Aorta (tissue), 5 donors: ENCODE results near the gene FZD7. TPM values are rescaled to one million over a fixed set of nuclear protein-coding genes. Genes with fewer than 3 reads are reported as not detected.

Source experiments
- ATAC-seq: fragments of 200-7000 bp; cut with Tn5 transposase; one replicate; pipeline ENCODE4 v1.9.1; 2022; ENCODE audit warnings: moderate library complexity; ENCODE audit not compliant: low FRiP score
- DNase-seq, 2 donors: peaks; one replicate each; pipeline ENCODE4 v3.0.0-alpha.2; 2020
- H3K27ac ChIP-seq, 2 donors: one replicate each; pipeline ENCODE4 v1.5.1; 2013; ENCODE audit warnings: low read length in 2 of 2, mild to moderate bottlenecking in 2 of 2, moderate library complexity in 2 of 2, control low read depth in 1 of 2, inconsistent platforms in 1 of 2, low read depth in 1 of 2
- H3K27me3 ChIP-seq, 2 donors: one replicate each; pipeline ENCODE4 v1.6.1; 2013; ENCODE audit warnings: control low read depth in 1 of 2, low read length in 1 of 2, mild to moderate bottlenecking in 1 of 2, moderate library complexity in 1 of 2; ENCODE audit not compliant: insufficient read depth in 2 of 2, control insufficient read depth in 1 of 2
- H3K36me3 ChIP-seq, 2 donors: one replicate each; pipeline ENCODE4 v1.6.1; 2013; ENCODE audit warnings: control low read depth in 1 of 2, low read length in 1 of 2, mild to moderate bottlenecking in 1 of 2; ENCODE audit not compliant: insufficient read depth in 2 of 2, control insufficient read depth in 1 of 2
- H3K4me1 ChIP-seq, 2 donors: one replicate each; pipeline ENCODE4 v1.6.1; 2013; ENCODE audit warnings: low read length in 2 of 2, control low read depth in 1 of 2, mild to moderate bottlenecking in 1 of 2, moderate library complexity in 1 of 2; ENCODE audit not compliant: insufficient read depth in 2 of 2, control insufficient read depth in 1 of 2
- H3K4me3 ChIP-seq, 2 donors: one replicate each; pipeline ENCODE4 v1.5.1; 2013; ENCODE audit warnings: low read length in 2 of 2, control low read depth in 1 of 2, mild to moderate bottlenecking in 1 of 2
- H3K9me3 ChIP-seq: one replicate; pipeline ENCODE4 v1.6.1; 2013; ENCODE audit warnings: mild to moderate bottlenecking, low read length; ENCODE audit not compliant: control insufficient read depth
- WGBS, 2 donors: extraction: QIAGEN DNeasy Blood & Tissue Kit; methylation state at CpG; one replicate each; pipeline ENCODE4 v1.1.7; 2013; 5-methylcytosine and 5-hydroxymethylcytosine counted together
- intact Hi-C, 2 donors: fragments of 100-400 bp; cut with DNase I; formaldehyde crosslinking; loops; one replicate each; pipeline versions ENCODE4 v1.14.2 to v1.15.0; 2022
- polyA plus RNA-seq, 2 donors: library from polyadenylated mRNA; stranded (reverse); fragments of 200-250 nt; gene quantifications; one replicate each; pipeline ENCODE4 v1.2.3, GENCODE V29; 2013
- total RNA-seq, 2 donors: library from RNA; stranded (reverse); fragmentation: NEBNext Ultra II Directional; extraction: Animal tissue kit (Norgen Biotek cat#: 25700); gene quantifications; one replicate each; pipeline ENCODE4 v1.2.1, GENCODE V29; 2021
- donor health status: healthy with polysubstance abuse.
- donor health status: Bipolar disorder and iron deficiency.
- donor health status: DM: no; HTN: no; CAD: no.
- donor health status: DM: no; HTN: no; CAD: no.
- donor health status: DM: yes; HTN: yes; CAD: no.

FZD7 gene
- total and polyA plus RNA-seq, 4 donors = 4.4 to 24.3 (median 11.9) TPM

GRCh38 chr2:202049840-202050239 is 16.2 kb downstream of the FZD7 start:
- Histone ChIP-seq H3K27me3 (no peaks in the 10 kb centered on the region), H3K4me3 (no peak overlapping the region), H3K9me3 (no peaks in the 10 kb centered on the region), H3K4me1 (no peaks in the 10 kb centered on the region), H3K36me3 (no peaks in the 10 kb centered on the region), H3K27ac (no peak overlapping the region)
- ATAC-seq (no peak), DNase-seq (no peak)
- intact Hi-C loops = no loop called here
- 96 to 97% methylated on average over 1 of the region's 1 CpG for WGBS, 2 donors

GRCh38 chr2:202050652-202051051 is 17.0 kb downstream of the FZD7 start:
- H3K9me3 ChIP-seq = no peaks in the 10 kb centered on the region
- no peak overlapping the region for H3K4me3 ChIP-seq
- ATAC-seq = no peak
- H3K36me3 ChIP-seq = no peaks in the 10 kb centered on the region
- H3K27ac ChIP-seq = no peak overlapping the region
- no peak for DNase-seq
- no peaks in the 10 kb centered on the region for H3K27me3 ChIP-seq
- H3K4me1 ChIP-seq = no peaks in the 10 kb centered on the region
- intact Hi-C loops = no loop called here

- DNase-seq (no peak), ATAC-seq (peak; percentile 64)
Measured at GRCh38 chr2:202051499-202052161, 18.0 kb downstream of the FZD7 start.

GRCh38 chr2:202052235-202052634 is 18.6 kb downstream of the FZD7 start:
- Histone ChIP-seq H3K27me3 (no peaks in the 10 kb centered on the region), H3K36me3 (no peaks in the 10 kb centered on the region), H3K27ac (no peak overlapping the region), H3K4me1 (no peaks in the 10 kb centered on the region), H3K9me3 (no peaks in the 10 kb centered on the region), H3K4me3 (no peak overlapping the region)
- WGBS, 2 donors = 91 to 94% methylated on average over 1 of the region's 1 CpG
- no peak for ATAC-seq
- no peak for DNase-seq
- intact Hi-C loops = no loop called here

More at GRCh38 chr2:202051499-202052161, 18.0 kb downstream of the FZD7 start:
- H3K9me3 ChIP-seq = no peaks in the 10 kb centered on the region
- no peaks in the 10 kb centered on the region for H3K36me3 ChIP-seq
- intact Hi-C loops = no loop called here
- WGBS, 2 donors = 14% methylated on average over 8 of the region's 8 CpGs
- peak overlapping the region in 1 of 2 donors; percentile 46 for H3K27ac ChIP-seq
- no peaks in the 10 kb centered on the region for H3K4me1 ChIP-seq
- no peak overlapping the region for H3K4me3 ChIP-seq
- no peaks in the 10 kb centered on the region for H3K27me3 ChIP-seq

GRCh38 chr2:202054679-202055078 is 21.0 kb downstream of the FZD7 start:
- intact Hi-C loops = no loop called here
- no peak overlapping the region for H3K27ac ChIP-seq
- no peaks in the 10 kb centered on the region for H3K9me3 ChIP-seq
- H3K4me3 ChIP-seq = no peak overlapping the region
- H3K27me3 ChIP-seq = no peaks in the 10 kb centered on the region
- ATAC-seq (no peak), DNase-seq (no peak)
- 76 to 84% methylated on average over 3 of the region's 3 CpGs for WGBS, 2 donors
- H3K36me3 ChIP-seq = no peaks in the 10 kb centered on the region
- H3K4me1 ChIP-seq = no peaks in the 10 kb centered on the region

GRCh38 chr2:202056611-202057010 is 23.0 kb downstream of the FZD7 start:
- H3K36me3 ChIP-seq = no peaks in the 10 kb centered on the region
- H3K27me3 ChIP-seq = no peaks in the 10 kb centered on the region
- WGBS, 2 donors = 54 to 60% methylated on average over 2 of the region's 2 CpGs
- no peak overlapping the region for H3K4me3 ChIP-seq
- no peaks in the 10 kb centered on the region for H3K4me1 ChIP-seq
- ATAC-seq = no peak
- no peak overlapping the region for H3K27ac ChIP-seq
- intact Hi-C loops = no loop called here
- no peak for DNase-seq
- H3K9me3 ChIP-seq = no peaks in the 10 kb centered on the region

GRCh38 chr2:202060218-202060617 is 26.6 kb downstream of the FZD7 start:
- ATAC-seq (no peak), DNase-seq (no peak)
- intact Hi-C loops = no loop called here
- Histone ChIP-seq H3K27me3 (no peaks in the 10 kb centered on the region), H3K27ac (no peak overlapping the region), H3K4me1 (no peaks in the 10 kb centered on the region), H3K4me3 (no peak overlapping the region), H3K9me3 (no peaks in the 10 kb centered on the region), H3K36me3 (no peaks in the 10 kb centered on the region)
- WGBS, 2 donors = 86 to 90% methylated on average over 3 of the region's 3 CpGs

- Histone ChIP-seq H3K27ac (no peak overlapping the region), H3K27me3 (no peaks in the 10 kb centered on the region), H3K9me3 (no peaks in the 10 kb centered on the region), H3K36me3 (no peaks in the 10 kb centered on the region), H3K4me1 (no peaks in the 10 kb centered on the region), H3K4me3 (no peak overlapping the region)
- DNase-seq (no peak), ATAC-seq (no peak)
- WGBS, 2 donors = 98 to 100% methylated on average over 2 of the region's 2 CpGs
- intact Hi-C loops = no loop called here
Measured at GRCh38 chr2:202061695-202062094, 28.0 kb downstream of the FZD7 start.

- no peak overlapping the region for H3K4me3 ChIP-seq
- H3K27me3 ChIP-seq = no peaks in the 10 kb centered on the region
- H3K4me1 ChIP-seq = no peaks in the 10 kb centered on the region
- WGBS, 2 donors = 2 to 5% methylated on average over 3 of the region's 3 CpGs
- no peaks in the 10 kb centered on the region for H3K9me3 ChIP-seq
- ATAC-seq = peak; percentile 70
- no peaks in the 10 kb centered on the region for H3K36me3 ChIP-seq
- peak in 1 of 2 donors; percentile 55 for DNase-seq
- H3K27ac ChIP-seq = peak overlapping the region in 1 of 2 donors; percentile 45
- intact Hi-C loops = no loop called here
Measured at GRCh38 chr2:202064171-202064880, 30.7 kb downstream of the FZD7 start.
